Coronary artery (tissue), 2 donors: Measurements from ENCODE around the gene MFAP3L.
A peak's percentile ranks its signal among the peaks of the same experiment; 100 is the strongest.

Experiments used
- DNase-seq: peaks from one replicate; pipeline ENCODE4 v3.0.0-alpha.2; 2017; ENCODE audit warnings: low spot score
- H3K27ac ChIP-seq, 2 donors: fragments of 200-600 bp; sonication (generic); one replicate each; pipeline ENCODE4 v1.5.1; 2016 to 2019
- H3K4me3 ChIP-seq: fragments of 200-600 bp; sonication (generic); 2 replicates; pipeline ENCODE4 v1.5.1; 2016; ENCODE audit warnings: mild to moderate bottlenecking, moderate library complexity
- CTCF ChIP-seq: fragments of 200-600 bp; sonication (generic); IDR thresholded peaks from one replicate; pipeline ENCODE4 v1.5.1; 2019; ENCODE audit warnings: antibody characterized with exemption

MFAP3L gene

GRCh38 chr4:170037481-170037880 is 11.3 kb upstream of the MFAP3L start:
- no peak for TF ChIP-seq CTCF
- Histone ChIP-seq H3K4me3 (no peak overlapping the region), H3K27ac (no peak overlapping the region)
- no peak for DNase-seq

- no peak overlapping the region for H3K27ac ChIP-seq
- no peak overlapping the region for H3K4me3 ChIP-seq
- DNase-seq = no peak
- no peak for TF ChIP-seq CTCF
These were observed 9.7 kb upstream of the MFAP3L start for GRCh38 chr4:170035845-170036244.

- no peak for TF ChIP-seq CTCF
- Histone ChIP-seq H3K4me3 (no peak overlapping the region), H3K27ac (no peak overlapping the region)
- no peak for DNase-seq
These were observed 9.0 kb upstream of the MFAP3L start for GRCh38 chr4:170035231-170035630.

GRCh38 chr4:170033999-170034398 is 7.8 kb upstream of the MFAP3L start:
- H3K4me3 ChIP-seq = no peak overlapping the region
- no peak overlapping the region for H3K27ac ChIP-seq
- DNase-seq = no peak
- no peak for TF ChIP-seq CTCF

GRCh38 chr4:170030121-170030520 is 3.9 kb upstream of the MFAP3L start:
- no peak for DNase-seq

GRCh38 chr4:170027181-170027829 is 1.1 kb upstream of the MFAP3L start:
- peak overlapping the region; percentile 88 for H3K4me3 ChIP-seq
- peak; percentile 96 for DNase-seq
- peak overlapping the region in 1 of 2 donors; percentile 64 for H3K27ac ChIP-seq
- no peak for TF ChIP-seq CTCF

More at GRCh38 chr4:170030121-170030520, 3.9 kb upstream of the MFAP3L start:
- Histone ChIP-seq H3K27ac (no peak overlapping the region), H3K4me3 (no peak overlapping the region)
- no peak for TF ChIP-seq CTCF

- peak overlapping the region; percentile 88 for H3K4me3 ChIP-seq
- TF ChIP-seq CTCF = no peak
- H3K27ac ChIP-seq = peak overlapping the region; percentile 40 to 96
- no peak for DNase-seq
These were observed 507 bp downstream of the MFAP3L start for GRCh38 chr4:170025523-170026252.
